HG02884 (cell line): ENCODE results near the gene TUBG1.
"Not testable (repeated sequence)": the region's sequence is repeated elsewhere in the genome, so short reads cannot be mapped to it uniquely, and the experiment has no call there.

Experiments used
- ATAC-seq: cut with Tn5 transposase; IDR thresholded peaks from one replicate; pipeline ENCODE4 v1.9.1; 2021; ENCODE audit warnings: mild to moderate bottlenecking, moderate library complexity; ENCODE audit not compliant: unreplicated experiment

The TUBG1 gene

DNA sequence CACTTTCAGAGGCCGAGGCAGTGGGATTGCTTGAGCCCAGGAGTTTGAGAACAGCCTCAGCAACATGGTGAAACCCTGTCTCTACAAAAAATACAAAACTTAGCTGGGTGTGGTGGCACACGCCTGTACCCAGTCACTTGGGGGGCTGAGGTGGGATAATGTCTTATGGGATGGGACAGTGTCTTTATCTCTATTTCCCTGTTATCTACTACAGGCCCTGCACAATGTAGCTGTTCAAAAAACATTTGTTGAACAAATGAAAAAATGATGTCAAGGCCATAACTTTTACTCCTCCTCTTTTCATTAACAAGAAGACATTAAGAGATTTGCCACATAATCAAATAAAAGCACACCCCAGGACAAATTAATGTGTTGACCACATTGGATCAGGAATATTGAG, 13.8 kb downstream of the TUBG1 start:
- no peak for ATAC-seq

DNA sequence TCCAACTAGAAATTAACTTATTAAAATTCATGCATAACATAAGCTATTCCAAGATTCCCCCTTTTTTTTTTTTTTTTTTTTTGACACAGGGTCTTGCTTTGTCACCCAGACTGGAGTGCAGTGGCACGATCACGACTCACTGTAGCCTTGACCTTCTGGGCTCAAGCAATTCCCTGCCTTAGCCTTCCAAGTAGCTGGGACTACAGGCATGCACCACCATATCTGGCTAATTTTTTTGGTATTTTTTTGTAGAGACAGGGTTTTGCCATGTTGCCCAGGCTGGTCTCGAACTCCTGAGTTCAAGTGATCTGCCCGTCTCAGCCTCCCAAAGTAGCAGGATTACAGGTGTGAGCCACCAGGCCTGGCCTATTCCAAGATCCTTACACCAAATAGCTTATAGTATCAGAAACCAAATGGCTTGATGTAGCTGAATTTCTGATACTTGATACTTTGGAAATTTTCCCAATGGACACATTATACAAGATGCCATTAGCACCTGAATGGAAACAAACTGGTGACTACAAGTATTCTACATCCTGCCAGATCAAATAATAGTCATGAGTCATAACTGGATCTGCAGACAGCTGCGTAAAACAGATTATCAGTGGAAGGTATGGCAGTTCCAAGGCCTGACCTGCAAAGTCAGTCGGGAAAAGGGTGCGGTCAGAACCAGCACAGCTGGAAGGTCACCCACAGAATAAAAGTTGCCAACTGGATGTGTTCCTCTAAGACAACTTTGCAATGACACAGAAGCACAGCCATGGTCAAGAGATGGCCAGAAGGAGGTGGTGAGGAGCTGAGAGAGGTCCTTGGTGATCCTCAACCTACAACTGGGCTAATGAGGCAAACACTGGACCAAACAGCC, 14.5 kb downstream of the TUBG1 start:
- no peak for ATAC-seq

DNA sequence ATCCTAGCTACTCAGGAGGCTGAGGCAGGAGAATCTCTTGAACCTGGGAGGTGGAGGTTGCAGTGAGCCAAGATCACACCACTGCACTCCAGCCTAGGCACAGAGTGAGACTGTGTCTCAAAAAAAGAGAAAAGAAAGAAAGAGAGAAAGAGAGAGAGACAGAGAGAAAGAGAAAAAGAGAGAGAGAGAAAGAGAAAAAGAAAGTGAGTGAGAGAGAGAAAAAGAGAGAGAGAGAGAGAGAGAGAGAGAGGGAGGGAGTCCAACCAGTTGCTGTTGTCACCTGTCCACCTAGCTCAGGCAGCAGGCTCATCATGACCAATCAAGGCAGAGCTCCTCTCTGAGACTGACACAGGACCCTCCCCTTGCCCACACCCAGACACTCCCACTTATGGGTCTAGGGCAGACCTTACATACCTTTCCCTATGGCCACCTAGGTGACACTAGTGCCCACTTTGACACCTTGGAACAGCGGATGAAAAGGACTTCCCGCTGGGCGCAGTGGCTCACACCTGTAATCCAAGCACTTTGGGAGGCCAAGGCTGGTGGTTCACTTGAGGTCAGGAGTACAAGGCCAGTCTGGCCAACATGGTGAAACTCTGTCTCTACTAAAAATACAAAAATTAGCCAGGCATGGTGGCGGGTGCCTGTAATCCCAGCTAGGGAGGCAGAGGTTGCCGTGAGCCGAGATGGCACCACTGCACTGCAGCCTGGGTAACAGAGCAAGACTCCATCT, 17.7 kb downstream of the TUBG1 start:
- ATAC-seq = not testable (repeated sequence)

DNA sequence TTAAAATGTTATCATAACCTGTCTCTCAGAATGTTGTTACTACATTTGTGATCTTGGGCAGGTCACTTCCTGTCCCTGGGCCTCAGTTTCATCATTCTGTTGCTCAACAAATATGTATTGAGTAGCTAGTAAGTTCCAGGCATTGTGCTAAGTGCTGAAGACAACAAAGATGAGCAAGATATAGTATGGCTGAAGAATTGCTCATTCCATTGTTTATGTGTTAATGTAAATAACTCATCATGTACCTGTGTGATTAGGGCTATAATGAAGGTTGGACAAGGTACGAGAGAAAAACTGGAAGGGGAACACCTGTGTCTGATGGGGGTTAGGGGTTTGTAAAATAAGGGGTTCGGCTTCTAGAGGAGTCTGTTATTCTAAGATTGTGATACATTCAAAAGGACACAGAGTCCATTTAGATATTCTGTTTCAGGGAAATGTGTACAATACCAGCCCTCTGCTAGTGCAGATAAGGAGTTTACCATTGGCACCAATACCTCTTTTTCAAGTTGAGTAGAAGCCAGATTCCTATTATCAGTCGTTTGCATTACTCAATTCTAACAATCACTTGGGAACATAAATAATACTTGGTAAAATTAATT, 20.0 kb downstream of the TUBG1 start:
- ATAC-seq = no peak

DNA sequence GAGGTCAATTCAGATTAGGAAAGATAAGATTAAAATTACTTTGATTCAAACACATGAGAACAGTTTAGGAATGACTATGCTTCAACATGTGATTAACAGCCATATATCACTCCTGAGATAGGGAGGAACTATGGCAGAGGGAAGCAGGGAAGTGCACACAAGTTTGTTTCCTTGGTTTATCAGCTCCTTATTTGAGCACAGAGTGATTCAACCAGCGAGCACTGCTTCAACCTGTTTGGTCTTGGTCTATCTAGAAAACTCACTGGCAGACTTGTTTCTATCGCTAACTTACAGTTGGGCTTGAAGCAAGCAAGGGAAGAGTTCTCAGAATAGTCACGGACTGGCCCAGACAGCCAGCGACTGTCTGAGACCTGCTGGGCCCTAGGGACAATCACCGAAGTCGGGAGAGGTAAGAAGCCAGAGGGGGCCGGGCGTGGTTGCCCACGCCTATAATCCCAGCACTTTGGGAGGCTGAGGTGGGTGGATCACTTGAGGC, 23.5 kb downstream of the TUBG1 start:
- no peak for ATAC-seq

DNA sequence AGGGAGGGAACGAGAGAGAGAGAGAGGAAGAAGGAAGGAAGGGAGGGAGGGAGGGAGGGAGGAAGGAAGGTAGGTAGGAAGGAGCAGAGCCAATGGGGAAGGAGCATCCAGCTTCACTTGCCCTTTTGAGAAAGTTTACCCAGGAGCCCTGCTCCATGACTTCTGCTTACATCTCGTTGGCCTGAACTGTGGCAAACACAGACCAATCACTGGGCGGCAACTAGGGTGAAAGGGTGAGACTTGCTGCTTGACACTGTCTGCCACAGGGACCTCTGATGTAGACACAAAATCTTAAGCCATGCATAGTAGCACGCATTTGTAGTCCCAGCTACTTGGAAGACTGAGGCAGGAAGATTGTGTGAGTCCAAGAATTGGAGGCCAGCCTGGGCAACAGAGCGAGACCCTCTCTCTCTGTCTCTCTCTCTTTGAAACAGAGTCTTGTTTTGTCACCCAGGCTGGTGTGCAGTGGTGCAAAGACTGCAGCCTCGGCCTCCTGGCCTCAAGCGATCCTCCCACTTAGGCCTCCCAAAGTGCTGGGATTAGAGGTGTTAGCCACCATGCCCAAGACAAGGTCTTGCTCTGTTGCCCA, 30.1 kb downstream of the TUBG1 start:
- ATAC-seq = no peak

DNA sequence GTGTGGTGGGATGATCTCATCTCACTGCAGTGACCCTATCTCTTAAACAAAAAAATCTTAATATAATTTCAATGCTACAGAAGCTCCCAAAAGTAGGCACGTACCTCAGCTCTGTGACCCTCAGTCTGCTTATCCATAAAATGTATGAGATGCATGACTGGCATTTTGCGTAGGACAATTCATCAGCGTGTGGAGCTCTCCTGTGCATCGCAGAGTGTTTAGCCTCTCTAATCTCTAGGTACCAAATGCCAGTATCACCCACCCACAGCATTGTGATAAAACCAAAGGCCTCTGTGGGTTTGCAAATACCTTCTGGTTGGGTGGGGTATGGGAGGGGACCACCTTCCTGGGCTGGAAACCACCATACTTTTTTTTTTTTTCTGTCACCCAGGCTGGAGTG, 30.6 kb downstream of the TUBG1 start:
- ATAC-seq = no peak

DNA sequence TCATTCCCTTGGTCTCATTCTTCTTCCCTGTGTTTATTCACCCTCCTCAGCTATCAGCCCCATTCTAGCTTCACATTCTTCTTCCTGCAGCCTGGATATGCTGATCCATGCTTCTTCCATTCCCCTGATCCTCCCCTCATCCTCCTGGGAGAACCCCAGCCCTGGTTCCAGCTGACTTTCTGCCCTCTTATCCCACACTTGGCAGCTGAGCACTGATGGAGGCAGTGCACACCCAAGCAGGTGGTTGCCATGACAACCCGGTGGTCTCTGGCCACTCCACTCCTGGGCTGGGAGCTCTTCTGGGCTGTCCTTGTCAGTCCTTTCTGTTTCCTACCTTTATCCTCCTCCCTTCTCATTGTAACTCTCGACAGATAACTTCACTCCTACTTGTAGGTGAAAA, 32.9 kb downstream of the TUBG1 start:
- no peak for ATAC-seq

DNA sequence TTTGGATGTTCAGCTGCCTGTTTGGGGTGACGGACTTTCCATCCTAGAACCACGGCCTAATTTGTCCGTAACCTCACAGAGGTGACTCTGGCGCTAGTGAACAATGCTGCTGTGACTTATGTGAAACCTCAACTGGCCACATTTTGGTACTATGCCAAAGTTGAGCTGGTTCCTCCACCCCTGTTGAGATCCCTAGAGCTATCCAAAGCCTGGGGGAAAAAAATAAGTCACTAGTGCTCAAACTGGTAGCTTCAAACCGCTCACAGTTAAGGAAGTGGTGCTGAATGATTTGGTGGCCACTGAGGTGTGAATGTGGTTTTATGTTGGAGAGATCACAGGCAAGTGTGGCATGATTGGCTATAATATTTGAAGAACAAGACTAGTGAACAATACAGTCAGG, 38.3 kb downstream of the TUBG1 start:
- no peak for ATAC-seq

DNA sequence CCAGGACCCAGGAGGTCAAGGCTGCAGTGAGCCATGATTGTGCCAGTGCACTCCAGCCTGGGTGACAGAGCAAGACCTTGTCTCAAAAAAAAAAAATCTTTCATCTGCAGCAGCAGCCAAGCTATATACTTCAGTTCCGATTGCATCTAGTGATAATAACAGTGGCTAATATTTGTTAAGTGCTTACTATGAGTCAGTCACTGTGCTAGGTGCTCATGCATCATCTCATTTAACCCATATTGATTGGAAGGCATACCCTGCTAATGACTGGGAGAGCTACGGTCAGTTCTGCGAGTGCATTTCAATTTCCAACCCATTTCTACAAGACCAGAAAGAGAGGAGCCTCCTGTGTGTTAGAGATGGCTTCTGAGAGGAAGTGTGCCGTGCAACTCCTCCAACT, 41.9 kb downstream of the TUBG1 start:
- ATAC-seq = no peak

DNA sequence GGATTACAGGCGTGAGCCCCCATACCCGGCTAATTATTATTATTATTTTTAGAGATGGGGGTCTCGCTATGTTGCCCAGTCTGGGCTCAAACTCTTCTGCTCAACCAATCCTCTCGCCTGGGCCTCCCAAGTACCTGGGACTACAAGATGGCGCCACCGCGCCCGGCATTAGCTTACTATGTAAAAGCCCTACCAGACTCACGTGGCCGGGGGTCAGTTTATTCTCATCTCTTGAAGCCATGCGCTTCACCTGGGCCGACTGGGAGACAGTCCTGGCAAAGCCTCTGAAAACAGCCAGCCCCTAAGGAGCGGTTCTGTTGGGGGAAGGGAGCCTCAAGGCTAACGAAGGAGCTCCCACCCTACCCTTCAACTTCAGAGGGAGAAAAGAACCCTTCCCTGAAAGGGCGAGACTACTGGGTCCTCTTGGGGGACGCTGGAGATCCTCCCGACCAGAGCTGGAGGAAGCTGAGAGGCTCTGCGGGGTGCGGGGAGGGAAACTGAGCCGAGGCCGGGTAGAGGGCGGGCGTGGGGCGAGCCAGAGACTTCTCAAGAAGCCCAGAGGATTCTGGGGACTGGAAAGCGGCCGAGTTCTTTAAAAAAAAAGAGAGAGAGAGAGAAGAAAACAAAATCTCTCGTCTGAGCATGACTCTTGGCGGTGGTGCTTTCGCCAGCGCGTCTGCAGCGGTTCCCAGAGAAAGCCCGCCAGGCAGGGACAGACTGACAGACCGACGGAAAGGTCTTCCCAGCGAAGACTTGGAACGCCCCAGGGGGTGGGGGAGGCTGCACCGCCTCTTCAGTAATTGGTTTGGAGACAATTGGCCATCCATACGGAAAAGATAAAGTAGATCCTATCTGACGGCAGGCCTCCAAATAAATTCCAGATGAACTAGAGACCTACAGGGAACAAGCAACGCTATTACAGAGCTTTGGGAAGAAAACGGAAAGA, 44.0 kb downstream of the TUBG1 start:
- ATAC-seq = no peak

DNA sequence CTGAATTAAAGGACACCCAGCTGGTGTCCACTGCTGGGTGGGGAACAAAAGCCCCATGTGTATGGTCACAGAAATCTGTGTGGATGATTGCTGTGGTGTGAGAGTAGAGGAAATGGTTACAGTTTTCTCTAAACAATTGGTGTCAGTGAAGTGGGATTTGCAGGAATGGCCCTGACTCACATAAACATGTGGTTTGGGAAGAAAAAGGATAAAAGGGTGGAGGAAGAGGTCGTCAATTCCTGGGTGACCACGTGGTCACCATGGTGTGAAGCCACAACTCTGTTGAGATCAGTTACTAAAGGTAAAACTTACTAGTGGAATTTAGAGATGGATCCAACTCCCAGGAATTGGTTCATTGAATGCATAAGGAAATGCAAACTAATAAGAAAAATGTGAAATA, 46.0 kb downstream of the TUBG1 start:
- ATAC-seq = no peak

DNA sequence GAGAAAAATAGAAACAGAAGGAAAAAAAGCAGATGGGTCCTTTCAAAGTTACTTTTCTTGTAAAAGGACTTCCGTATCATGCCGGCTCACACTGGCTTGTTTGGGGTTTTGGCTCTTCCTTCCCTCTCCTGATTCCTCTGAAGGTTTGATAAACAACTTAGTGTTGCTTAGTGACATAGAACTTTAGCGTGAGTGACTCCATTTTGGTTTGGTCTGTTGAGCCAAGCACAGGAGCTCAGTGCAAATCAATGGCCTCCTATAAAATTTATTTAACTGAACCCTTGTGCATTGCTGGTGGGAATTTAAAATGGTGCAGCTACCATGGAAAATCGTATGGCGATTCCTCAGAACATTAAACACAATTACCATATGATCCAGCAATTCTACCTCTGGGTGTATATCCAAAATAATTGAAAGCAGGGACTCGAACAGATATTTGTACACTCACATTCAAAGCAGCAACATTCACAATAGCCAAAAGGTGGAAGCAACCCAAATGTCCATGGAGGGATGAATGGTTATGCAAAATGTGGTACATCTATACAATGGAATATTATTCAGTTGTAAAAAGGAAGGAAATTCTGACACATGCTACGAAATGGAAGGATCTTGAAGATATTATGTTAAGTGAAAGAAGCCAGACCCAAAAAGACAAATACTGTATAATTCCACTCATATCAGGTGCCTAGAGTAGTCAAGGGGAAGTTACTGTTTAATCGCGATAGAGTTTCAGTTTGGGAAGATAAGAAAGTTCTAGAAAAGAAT, 48.5 kb downstream of the TUBG1 start:
- ATAC-seq = no peak

DNA sequence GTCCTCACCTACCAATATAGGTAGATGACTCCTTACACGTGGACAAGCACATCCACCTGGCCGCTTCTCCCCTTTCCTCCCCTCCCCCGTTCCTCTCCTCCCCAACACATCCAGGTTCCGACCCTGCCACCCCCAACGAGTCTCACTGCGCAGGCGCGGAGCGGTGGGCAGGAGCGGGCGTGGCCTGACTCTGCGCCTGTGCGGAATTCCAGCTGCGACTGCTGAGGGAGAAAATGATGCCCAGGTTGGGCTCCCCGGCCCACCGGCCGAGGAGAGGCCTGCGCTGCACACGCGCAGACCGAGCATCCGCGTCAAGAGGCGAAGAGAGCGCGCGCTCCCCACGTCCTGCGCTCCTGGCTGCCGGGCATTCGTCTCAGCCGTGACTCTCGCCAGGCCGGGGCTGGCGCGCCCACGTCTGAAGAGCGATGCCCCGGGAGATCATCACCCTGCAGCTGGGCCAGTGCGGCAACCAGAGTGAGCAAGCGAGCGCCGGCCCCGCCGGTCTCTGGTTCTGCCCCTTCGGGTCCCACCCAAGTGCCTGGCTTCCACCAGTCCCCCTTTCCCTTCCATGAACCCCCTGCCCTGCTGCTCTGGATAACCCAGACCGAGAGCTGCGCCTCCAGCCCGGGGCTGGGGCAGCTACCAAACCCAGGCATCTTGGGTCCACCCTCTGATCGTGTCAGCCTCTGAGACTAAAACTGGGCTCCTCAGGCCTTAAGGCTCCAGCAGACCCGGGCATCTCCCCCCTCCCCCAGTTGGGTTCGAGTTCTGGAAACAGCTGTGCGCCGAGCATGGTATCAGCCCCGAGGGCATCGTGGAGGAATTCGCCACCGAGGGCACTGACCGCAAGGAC, 49.8 kb downstream of the TUBG1 start, which contains the start of gene TUBG2:
Gene TUBG2, plus strand, starts transcription at position 206 of the 853 bp plus-strand sequence. Its CDS starts 220 bp downstream, at position 426.
- ATAC-seq = no peak

DNA sequence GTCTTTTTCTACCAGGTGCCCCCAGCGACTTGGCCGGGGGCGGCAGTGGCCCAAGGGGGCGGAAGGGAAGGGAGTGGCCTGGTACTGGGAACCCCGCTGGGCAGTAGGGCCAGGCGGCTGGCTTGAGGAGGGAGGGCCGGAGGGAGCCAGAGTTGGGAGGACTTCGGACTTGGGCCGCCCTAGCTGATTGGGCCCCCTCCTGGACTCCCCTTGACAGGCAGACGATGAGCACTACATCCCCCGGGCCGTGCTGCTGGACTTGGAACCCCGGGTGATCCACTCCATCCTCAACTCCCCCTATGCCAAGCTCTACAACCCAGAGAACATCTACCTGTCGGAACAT, 50.4 kb downstream of the TUBG1 start:
- ATAC-seq = not testable (repeated sequence)

DNA sequence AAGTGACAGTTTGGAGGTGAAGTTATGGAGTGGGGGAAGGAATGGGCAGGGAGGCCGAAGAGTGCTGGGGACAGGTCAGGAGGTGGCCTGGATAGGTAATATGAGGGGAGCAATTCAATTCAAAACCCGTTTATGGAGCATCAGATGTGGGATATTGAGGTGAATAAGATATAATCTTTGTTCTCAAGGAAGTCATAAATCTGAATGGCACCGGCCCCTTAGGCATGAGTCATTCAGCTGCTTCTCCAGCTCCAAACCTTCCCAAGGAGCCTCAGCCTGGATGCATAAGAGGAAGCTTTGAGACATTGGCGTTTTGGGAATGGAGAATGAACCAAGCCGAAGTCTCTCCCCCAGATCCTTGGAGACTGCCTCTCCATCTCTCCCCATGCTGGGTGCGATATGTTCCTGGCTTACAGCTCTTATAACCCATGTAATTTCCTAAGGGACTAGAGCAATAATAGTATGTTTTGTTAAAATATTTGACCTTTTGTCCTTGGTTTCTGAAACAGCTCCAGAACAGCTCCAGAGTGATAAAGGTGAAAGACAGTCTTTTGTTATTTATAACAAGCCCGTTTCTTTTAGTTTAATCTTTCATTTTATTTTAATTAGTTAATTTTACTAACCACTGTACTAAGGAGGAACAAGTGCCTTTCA, 51.3 kb downstream of the TUBG1 start:
- no peak for ATAC-seq
